ENCODE data around the gene ABCA4.
A peak's percentile ranks its signal among the peaks of the same experiment; 100 is the strongest.

The ABCA4 gene

DNA sequence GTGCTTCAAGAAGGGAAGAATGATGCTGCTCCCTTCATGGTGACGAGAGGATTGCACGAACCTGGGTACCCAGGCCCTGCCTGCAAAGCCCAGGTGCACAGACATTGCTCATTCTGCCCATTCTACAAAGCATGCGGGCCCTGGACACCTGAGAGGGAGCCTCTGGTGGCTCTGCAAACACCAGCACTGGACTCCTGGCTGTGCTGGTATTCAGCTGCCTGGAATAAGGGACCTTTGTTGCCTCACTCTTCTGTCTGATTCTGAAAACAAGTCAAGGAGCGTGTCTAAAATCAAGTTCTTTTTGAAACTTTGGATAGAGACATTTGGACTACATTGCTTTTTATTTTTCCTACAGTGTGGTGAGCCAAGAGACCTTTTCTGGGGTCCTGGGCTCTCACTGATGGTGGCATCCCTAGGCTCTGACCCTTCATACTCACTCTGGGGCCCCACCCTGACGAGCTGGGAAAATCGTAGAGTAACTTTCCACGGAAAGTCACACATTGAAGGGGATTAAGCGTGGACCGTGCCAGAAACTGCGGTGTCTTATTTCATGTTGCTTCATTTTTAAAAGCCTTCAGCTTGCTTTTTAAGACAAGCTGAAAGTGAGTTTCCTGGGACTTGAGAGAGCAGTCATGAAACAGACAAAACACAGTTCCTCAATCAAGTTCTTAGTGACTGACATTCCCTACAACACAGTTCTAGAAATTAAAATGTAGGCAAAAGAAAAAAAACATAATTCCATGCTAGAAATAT, 24.0 kb downstream of the ABCA4 start:
- H3K27me3 Mint-ChIP-seq (ENCODE audit: low read depth): no peaks in the 10 kb centered on the region
- no peaks in the 10 kb centered on the region for H3K9me3 Mint-ChIP-seq
- H3K36me3 Mint-ChIP-seq (ENCODE audit: low read depth): no peaks in the 10 kb centered on the region
- peak overlapping the region in 1 of 3 experiments; percentile 25 for H3K4me3 Mint-ChIP-seq
- peaks cover 88% of the 10 kb centered on the region for H3K4me1 Mint-ChIP-seq
- peak overlapping the region; percentile 94 to 98 (median 97) for H3K27ac Mint-ChIP-seq
- TF ChIP-seq, protein P1, sequence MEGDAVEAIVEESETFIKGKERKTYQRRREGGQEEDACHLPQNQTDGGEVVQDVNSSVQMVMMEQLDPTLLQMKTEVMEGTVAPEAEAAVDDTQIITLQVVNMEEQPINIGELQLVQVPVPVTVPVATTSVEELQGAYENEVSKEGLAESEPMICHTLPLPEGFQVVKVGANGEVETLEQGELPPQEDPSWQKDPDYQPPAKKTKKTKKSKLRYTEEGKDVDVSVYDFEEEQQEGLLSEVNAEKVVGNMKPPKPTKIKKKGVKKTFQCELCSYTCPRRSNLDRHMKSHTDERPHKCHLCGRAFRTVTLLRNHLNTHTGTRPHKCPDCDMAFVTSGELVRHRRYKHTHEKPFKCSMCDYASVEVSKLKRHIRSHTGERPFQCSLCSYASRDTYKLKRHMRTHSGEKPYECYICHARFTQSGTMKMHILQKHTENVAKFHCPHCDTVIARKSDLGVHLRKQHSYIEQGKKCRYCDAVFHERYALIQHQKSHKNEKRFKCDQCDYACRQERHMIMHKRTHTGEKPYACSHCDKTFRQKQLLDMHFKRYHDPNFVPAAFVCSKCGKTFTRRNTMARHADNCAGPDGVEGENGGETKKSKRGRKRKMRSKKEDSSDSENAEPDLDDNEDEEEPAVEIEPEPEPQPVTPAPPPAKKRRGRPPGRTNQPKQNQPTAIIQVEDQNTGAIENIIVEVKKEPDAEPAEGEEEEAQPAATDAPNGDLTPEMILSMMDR (IDR thresholded peaks at IDR 0.05; ENCODE audit: unreplicated experiment in 3 of 3): no peak

DNA sequence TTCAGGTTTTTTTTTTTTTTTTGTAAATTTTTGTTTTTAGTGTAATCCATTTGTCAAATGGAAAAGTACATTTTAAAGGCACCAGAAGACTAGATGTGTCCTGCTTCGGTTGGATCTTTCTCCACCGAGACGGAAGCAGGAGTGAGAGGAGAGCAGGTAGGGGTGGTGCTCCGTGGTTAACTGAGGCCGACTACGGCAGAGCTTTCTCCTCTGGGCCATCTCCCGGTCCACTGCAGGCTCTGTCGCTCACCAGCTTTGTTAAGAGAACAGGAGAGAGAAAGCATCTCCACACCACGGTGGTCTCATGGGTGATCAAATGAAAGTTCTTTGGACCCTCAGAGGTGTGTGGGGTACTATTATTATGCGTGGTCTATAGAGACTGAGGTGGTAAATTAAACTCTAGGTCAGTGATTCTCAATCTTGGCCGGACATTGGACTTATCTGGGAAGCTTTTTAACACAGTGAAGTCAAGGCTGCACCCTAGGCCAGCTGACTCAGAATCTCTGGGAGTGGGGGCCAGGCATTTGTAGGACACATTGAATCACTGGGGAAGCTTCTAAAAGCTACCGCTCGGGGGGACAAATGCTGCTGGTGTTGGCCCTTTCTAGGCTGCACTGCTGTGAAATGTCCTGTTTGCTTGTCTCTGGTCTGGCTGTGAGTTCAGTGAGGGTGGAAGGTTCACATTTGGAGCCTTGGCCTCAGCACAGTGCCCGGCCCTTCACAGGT, 25.0 kb downstream of the ABCA4 start:
- H3K4me3 Mint-ChIP-seq: peak overlapping the region in 2 of 3 experiments; percentile 8 to 58
- no peaks in the 10 kb centered on the region for H3K27me3 Mint-ChIP-seq (ENCODE audit: low read depth)
- TF ChIP-seq, protein P1 (IDR thresholded peaks at IDR 0.05; ENCODE audit: unreplicated experiment in 3 of 3): no peak
- H3K9me3 Mint-ChIP-seq: no peaks in the 10 kb centered on the region
- no peaks in the 10 kb centered on the region for H3K36me3 Mint-ChIP-seq (ENCODE audit: low read depth)
- peaks cover 90% of the 10 kb centered on the region for H3K4me1 Mint-ChIP-seq
- peak overlapping the region; percentile 94 to 98 (median 97) for H3K27ac Mint-ChIP-seq

DNA sequence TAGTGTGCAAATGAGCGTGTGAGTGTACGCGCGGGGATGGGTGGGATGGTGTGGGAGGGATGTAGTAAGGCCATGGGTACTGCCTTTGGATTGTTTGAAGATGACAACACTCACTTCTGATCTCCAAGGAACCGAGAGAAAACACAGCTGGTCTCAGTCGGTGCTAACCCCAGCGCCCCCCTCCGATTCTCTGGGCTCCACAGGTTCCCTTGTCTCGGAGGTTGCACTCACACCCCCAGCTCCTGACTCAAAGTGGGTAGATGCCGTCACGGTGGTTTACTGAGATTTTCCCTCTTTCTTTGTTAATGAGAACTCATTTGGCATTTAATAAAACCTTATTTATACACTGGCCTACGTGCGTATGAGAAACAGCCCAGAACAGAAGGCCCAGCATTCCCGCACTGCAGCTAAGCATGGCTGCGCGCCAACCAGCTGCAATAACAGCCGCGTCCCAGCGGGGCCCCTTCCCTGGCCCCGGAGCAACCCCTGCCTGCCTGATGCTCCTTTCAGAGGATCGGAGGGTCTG, 25.8 kb downstream of the ABCA4 start:
- peaks cover 82% of the 10 kb centered on the region for H3K4me1 Mint-ChIP-seq
- H3K36me3 Mint-ChIP-seq (ENCODE audit: low read depth): no peaks in the 10 kb centered on the region
- no peaks in the 10 kb centered on the region for H3K27me3 Mint-ChIP-seq (ENCODE audit: low read depth)
- H3K27ac Mint-ChIP-seq: peak overlapping the region; percentile 94 to 98 (median 97)
- no peaks in the 10 kb centered on the region for H3K9me3 Mint-ChIP-seq
- TF ChIP-seq, protein P1 (IDR thresholded peaks at IDR 0.05; ENCODE audit: unreplicated experiment in 3 of 3): no peak
- peak overlapping the region in 2 of 3 experiments; percentile 35 to 50 for H3K4me3 Mint-ChIP-seq

DNA sequence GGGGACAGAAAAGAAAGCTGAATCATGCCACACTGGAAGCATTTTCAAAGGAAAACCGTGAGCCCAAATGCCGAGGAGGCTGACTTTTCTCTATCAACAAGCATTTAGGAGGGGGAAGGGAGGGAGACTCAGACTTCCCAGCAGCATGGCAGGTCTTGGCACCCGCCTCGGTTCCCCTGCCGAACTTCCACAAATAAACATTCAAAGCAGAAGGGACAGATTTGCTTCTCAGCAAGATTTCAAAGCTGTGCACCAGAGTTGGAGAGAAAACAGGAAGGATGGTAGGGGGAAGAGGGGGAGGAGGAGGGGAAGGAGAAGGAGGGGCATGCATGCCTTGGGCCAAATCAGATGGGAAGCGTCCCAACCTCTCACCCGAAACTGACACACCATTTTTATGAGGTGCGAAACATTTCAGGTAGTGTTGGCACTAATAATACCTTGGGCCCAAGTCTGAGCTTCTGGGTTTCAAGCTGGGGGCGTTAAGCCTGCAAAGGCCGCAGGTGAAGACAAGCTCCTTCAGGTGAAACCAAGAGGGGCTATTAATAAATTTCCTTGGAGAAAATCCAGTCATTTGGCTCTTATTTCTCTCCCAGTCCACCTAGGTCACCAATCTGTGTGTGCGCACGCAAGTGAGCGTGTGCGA, 26.4 kb downstream of the ABCA4 start:
- Mint-ChIP-seq H3K4me3 (peak overlapping the region; percentile 2 to 41 (median 24)), H3K36me3 (ENCODE audit: low read depth) (no peaks in the 10 kb centered on the region), H3K4me1 (peaks cover 79% of the 10 kb centered on the region), H3K27ac (peak overlapping the region; percentile 94 to 98 (median 97)), H3K27me3 (ENCODE audit: low read depth) (no peaks in the 10 kb centered on the region), H3K9me3 (no peaks in the 10 kb centered on the region)
- TF ChIP-seq, protein P1 (IDR thresholded peaks at IDR 0.05; ENCODE audit: unreplicated experiment in 3 of 3): no peak

DNA sequence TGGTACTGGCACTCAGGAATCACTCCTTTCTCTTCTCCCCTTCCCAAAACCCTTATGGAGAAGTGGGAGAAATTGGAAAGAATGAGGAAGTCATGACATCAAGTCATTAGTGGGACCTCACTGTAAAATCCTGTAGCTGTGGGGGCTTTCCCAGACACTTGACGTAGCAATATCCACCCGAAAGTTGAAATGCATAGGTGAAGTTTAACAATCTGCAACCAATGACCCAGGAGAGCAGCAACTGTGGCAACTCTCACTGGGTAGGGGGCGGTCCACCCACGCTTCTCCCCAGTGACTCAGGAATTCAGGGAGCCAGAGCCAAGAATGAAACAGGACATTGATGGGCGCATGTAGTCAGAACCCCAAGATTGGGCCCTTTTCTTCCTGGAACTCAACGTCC, 27.0 kb downstream of the ABCA4 start:
- Mint-ChIP-seq H3K36me3 (ENCODE audit: low read depth) (no peaks in the 10 kb centered on the region), H3K27me3 (ENCODE audit: low read depth) (no peaks in the 10 kb centered on the region), H3K27ac (peak overlapping the region; percentile 94 to 98 (median 97)), H3K4me3 (peak overlapping the region in 2 of 3 experiments; percentile 24 to 41), H3K4me1 (peaks cover 75% of the 10 kb centered on the region), H3K9me3 (no peaks in the 10 kb centered on the region)
- TF ChIP-seq, protein P1 (IDR thresholded peaks at IDR 0.05; ENCODE audit: unreplicated experiment in 3 of 3): no peak
